HepG2 (cell line): ENCODE results near the gene NEDD4L. TPM values are rescaled to one million over a fixed set of nuclear protein-coding genes. Genes with fewer than 3 reads are reported as not detected.

Source experiments
- ATF7 ChIP-seq, 2 experiments: fragments of 450-650 bp in 1 of 2; sonication (generic) in 1 of 2; formaldehyde crosslinking in 1 of 2; IDR thresholded peaks; 2 replicates each; pipeline versions ENCODE4 v1.4.0 to v1.6.1; 2016 to 2020; ENCODE audit warnings: antibody characterized with exemption in 1 of 2, mild to moderate bottlenecking in 1 of 2, missing genetic modification reagents in 1 of 2
- BHLHE40 ChIP-seq: IDR thresholded peaks from 2 replicates; pipeline ENCODE4 v1.6.1; 2011; ENCODE audit warnings: low read length, improper control_type of control experiment
- CHD2 ChIP-seq: IDR thresholded peaks from 2 replicates; pipeline ENCODE4 v1.6.1; 2011; ENCODE audit warnings: low read depth, low read length, improper control_type of control experiment
- EHMT2 ChIP-seq: fragments of 200-600 bp; sonication (generic); IDR thresholded peaks from 2 replicates; pipeline ENCODE4 v1.7.0; 2017; ENCODE audit warnings: antibody characterized with exemption, low read depth, low read length, borderline replicate concordance
- HMGXB4 ChIP-seq, 2 experiments: sonication (generic) in 1 of 2; formaldehyde crosslinking in 1 of 2; IDR thresholded peaks; 2 replicates each; pipeline versions ENCODE4 v1.4.0 to v1.6.1; 2018 to 2020; ENCODE audit warnings: missing genetic modification reagents in 2 of 2, borderline replicate concordance in 1 of 2, low read depth in 1 of 2, mild to moderate bottlenecking in 1 of 2, missing biosample characterization in 1 of 2
- IRX3 ChIP-seq: sonication (generic); formaldehyde crosslinking; IDR thresholded peaks from 2 replicates; pipeline ENCODE4 v1.8.1; 2023; ENCODE audit warnings: mild to moderate bottlenecking, low read depth, missing genetic modification reagents, borderline replicate concordance
- KDM6A ChIP-seq: IDR thresholded peaks from 2 replicates; pipeline ENCODE4 v1.6.1; 2016; ENCODE audit warnings: low read depth
- KLF11 ChIP-seq: IDR thresholded peaks from 2 replicates; pipeline ENCODE4 v1.6.1; 2016; ENCODE audit warnings: missing compliant biosample characterization
- MYPOP ChIP-seq: sonication (generic); formaldehyde crosslinking; IDR thresholded peaks from 2 replicates; pipeline ENCODE4 v1.8.1; 2023; ENCODE audit warnings: mild to moderate bottlenecking, moderate library complexity, missing genetic modification reagents
- NCOR1 ChIP-seq: fragments of 200-600 bp; sonication (generic); IDR thresholded peaks from 2 replicates; pipeline ENCODE4 v1.7.0; 2017; ENCODE audit warnings: antibody characterized with exemption, low read length, borderline replicate concordance
- PAWR ChIP-seq: sonication (generic); formaldehyde crosslinking; IDR thresholded peaks from 2 replicates; pipeline ENCODE4 v1.4.0; 2020; ENCODE audit warnings: missing genetic modification reagents, mild to moderate bottlenecking, borderline replicate concordance
- PRDM15 ChIP-seq: sonication (generic); formaldehyde crosslinking; IDR thresholded peaks from 2 replicates; pipeline ENCODE4 v1.4.0; 2020; ENCODE audit warnings: missing genetic modification reagents
- SSRP1 ChIP-seq: IDR thresholded peaks from 2 replicates; pipeline ENCODE4 v1.6.1; 2016; ENCODE audit warnings: control low read depth
- TOE1 ChIP-seq: sonication (generic); formaldehyde crosslinking; IDR thresholded peaks from 2 replicates; pipeline ENCODE4 v1.4.0; 2020; ENCODE audit warnings: mild to moderate bottlenecking, missing genetic modification reagents
- ZBTB1 ChIP-seq: sonication (generic); formaldehyde crosslinking; IDR thresholded peaks from 2 replicates; pipeline ENCODE4 v1.4.0; 2020; ENCODE audit warnings: missing genetic modification reagents, borderline replicate concordance
- ZBTB20 ChIP-seq: sonication (generic); formaldehyde crosslinking; IDR thresholded peaks from 2 replicates; pipeline ENCODE4 v1.8.1; 2023; ENCODE audit warnings: missing genetic modification reagents, low read depth, mild to moderate bottlenecking, borderline replicate concordance
- ZBTB43 ChIP-seq: sonication (generic); formaldehyde crosslinking; conservative IDR thresholded peaks from 2 replicates; pipeline ENCODE4 v1.4.0; 2020; ENCODE audit warnings: missing genetic modification reagents
- ZNF33B ChIP-seq: sonication (generic); formaldehyde crosslinking; IDR thresholded peaks from 2 replicates; pipeline ENCODE4 v1.5.1; 2020; ENCODE audit warnings: mild to moderate bottlenecking, missing genetic modification reagents
- ZNF468 ChIP-seq: sonication (generic); formaldehyde crosslinking; IDR thresholded peaks from 2 replicates; pipeline ENCODE4 v1.8.0; 2022; ENCODE audit warnings: mild to moderate bottlenecking, moderate library complexity, missing genetic modification reagents
- ZNF563 ChIP-seq: sonication (generic); formaldehyde crosslinking; IDR thresholded peaks from 2 replicates; pipeline ENCODE4 v1.8.0; 2022; ENCODE audit warnings: mild to moderate bottlenecking, moderate library complexity, missing genetic modification reagents
- ZNF607 ChIP-seq: sonication (generic); formaldehyde crosslinking; IDR thresholded peaks from 2 replicates; pipeline ENCODE4 v1.5.1; 2020; ENCODE audit warnings: missing genetic modification reagents, mild to moderate bottlenecking, borderline replicate concordance
- polyA plus RNA-seq, 8 experiments: library from polyadenylated mRNA; depleted of rRNA in 3 of 8; stranded (reverse) in 7 of 8; unstranded in 1 of 8; fragments of >200 nt; fragmentation: Illumina TruSeq in 4 of 8; extraction: Trizol in 4 of 8; gene quantifications; 2 replicates each; pipeline versions ENCODE4 v1.2.1 to v1.2.3, GENCODE V29; 2011 to 2016; ENCODE audit warnings: low read depth in 4 of 8, missing spikeins in 1 of 8, mixed read lengths in 1 of 8; ENCODE audit not compliant: insufficient read depth in 1 of 8
- total RNA-seq, 5 experiments: library from RNA; depleted of rRNA; stranded (reverse); fragments of >200 nt; fragmentation: Illumina TruSeq; extraction: Trizol; gene quantifications; 2 replicates each; pipeline ENCODE4 v1.2.3, GENCODE V29; 2016; ENCODE audit warnings: low read depth in 1 of 5

The NEDD4L gene
- total and polyA plus RNA-seq, 2 of the 13 experiments (the other 11 are each of a cell fraction or from before 2014, with no cell fraction given) = 168 to 390 TPM

- TF ChIP-seq NCOR1 (peak; percentile 45; the same call in 1 of the 2 replicates), KLF11 (CRISPR knock-in tag) (no peak), CHD2 (no peak), MYPOP (peak; percentile 49; the same call in 1 of the 2 replicates), ZNF33B (CRISPR knock-in tag) (peak; percentile 93; the same call in 1 of the 2 replicates), ZBTB43 (CRISPR knock-in tag) (peak; percentile 45), PRDM15 (CRISPR knock-in tag) (no peak), SSRP1 (CRISPR knock-in tag) (peak; percentile 33; the same call in 1 of the 2 replicates), ZNF563 (peak; percentile 95), IRX3 (CRISPR knock-in tag) (peak; percentile 77; the same call in 1 of the 2 replicates), TOE1 (CRISPR knock-in tag) (no peak), HMGXB4 (CRISPR knock-in tag; IDR thresholded peaks at IDR 0.05; ENCODE audit: borderline replicate concordance in 1 of 2, low read depth in 1 of 2) (no peak; a peak in 1 of 4 replicates), ZNF468 (CRISPR knock-in tag) (no peak), ZBTB1 (CRISPR knock-in tag) (0 out of 2 replicates have a peak, but pooled peaks have one; percentile 32), ZBTB20 (CRISPR knock-in tag) (peak; percentile 59; the same call in 1 of the 2 replicates), ATF7 (IDR thresholded peaks at IDR 0.05) (no peak), ATF7 (CRISPR knock-in tag; IDR thresholded peaks at IDR 0.05) (0 out of 2 replicates have a peak, but pooled peaks have one; percentile 59), EHMT2 (no peak), ZNF607 (CRISPR knock-in tag) (peak; percentile 83; the same call in 1 of the 2 replicates), BHLHE40 (peak; percentile 88), KDM6A (CRISPR knock-in tag) (0 out of 2 replicates have a peak, but pooled peaks have one; percentile 27), PAWR (no peak)
These were observed 359.1 kb downstream of the NEDD4L start (continued) for GRCh38 chr18:58402951-58403702.
